Astrocyte (in vitro differentiated cells and primary cell): Measurements from ENCODE around the gene DDX1. TPM values are rescaled to one million over a fixed set of nuclear protein-coding genes. Genes with fewer than 3 reads are reported as not detected.

Source experiments
- DNase-seq: peaks from one replicate; pipeline ENCODE4 v3.0.0-alpha.2; 2010; ENCODE audit warnings: low read depth
- FAIRE-seq: peaks from 2 replicates; lab custom pipeline; 2011; peaks lifted over from hg19 to GRCh38; lab: Jason Lieb, UNC
- H2AFZ ChIP-seq: 2 replicates; pipeline ENCODE4 v1.6.0; 2012; ENCODE audit warnings: low read depth, low read length, inconsistent platforms
- H3K27ac ChIP-seq: 2 replicates; pipeline ENCODE4 v1.5.1; 2011; ENCODE audit warnings: low read depth, low read length, inconsistent platforms
- H3K27me3 ChIP-seq: 2 replicates; pipeline ENCODE4 v1.6.0; 2011; ENCODE audit warnings: low read length, inconsistent platforms; ENCODE audit not compliant: insufficient read depth
- H3K36me3 ChIP-seq: 2 replicates; pipeline ENCODE4 v1.5.1; 2011; ENCODE audit warnings: low read length, inconsistent platforms; ENCODE audit not compliant: insufficient read depth
- H3K4me1 ChIP-seq: 2 replicates; pipeline ENCODE4 v1.5.1; 2011; ENCODE audit warnings: low read length, inconsistent platforms; ENCODE audit not compliant: insufficient read depth
- H3K4me2 ChIP-seq: 2 replicates; pipeline ENCODE4 v1.6.0; 2012; ENCODE audit warnings: low read length, inconsistent platforms
- H3K4me3 ChIP-seq: 2 replicates; pipeline ENCODE4 v1.5.1; 2011; ENCODE audit warnings: low read depth, mild to moderate bottlenecking, low read length, inconsistent platforms; ENCODE audit not compliant: insufficient read depth
- H3K79me2 ChIP-seq: 2 replicates; pipeline ENCODE4 v1.6.0; 2012; ENCODE audit warnings: mild to moderate bottlenecking, low read length, inconsistent platforms; ENCODE audit not compliant: insufficient read depth
- H3K9ac ChIP-seq: 2 replicates; pipeline ENCODE4 v1.6.0; 2012; ENCODE audit warnings: mild to moderate bottlenecking, low read length, inconsistent platforms
- H3K9me3 ChIP-seq: 2 replicates; pipeline ENCODE4 v1.5.1; 2012; ENCODE audit warnings: low read depth, mild to moderate bottlenecking, low read length, inconsistent platforms; ENCODE audit not compliant: insufficient read depth
- H4K20me1 ChIP-seq: 2 replicates; pipeline ENCODE4 v1.6.0; 2012; ENCODE audit warnings: low read length, inconsistent platforms; ENCODE audit not compliant: insufficient read depth
- H3K27ac Mint-ChIP-seq: one replicate; pipeline ENCODE4 v1.8.0; 2021; ENCODE audit warnings: mild to moderate bottlenecking, mixed read lengths; ENCODE audit not compliant: unreplicated experiment
- H3K27me3 Mint-ChIP-seq: one replicate; pipeline ENCODE4 v1.8.0; 2021; ENCODE audit warnings: low read depth, mixed read lengths; ENCODE audit not compliant: unreplicated experiment
- H3K36me3 Mint-ChIP-seq: one replicate; pipeline ENCODE4 v1.8.0; 2021; ENCODE audit warnings: low read depth, mixed read lengths; ENCODE audit not compliant: unreplicated experiment
- H3K4me1 Mint-ChIP-seq: one replicate; pipeline ENCODE4 v1.8.0; 2021; ENCODE audit warnings: low read depth, mixed read lengths; ENCODE audit not compliant: unreplicated experiment
- H3K4me3 Mint-ChIP-seq: one replicate; pipeline ENCODE4 v1.8.0; 2021; ENCODE audit warnings: mild to moderate bottlenecking, moderate library complexity, mixed read lengths; ENCODE audit not compliant: unreplicated experiment
- H3K9me3 Mint-ChIP-seq: one replicate; pipeline ENCODE4 v1.8.0; 2021; ENCODE audit warnings: mild to moderate bottlenecking, mixed read lengths; ENCODE audit not compliant: unreplicated experiment
- EZH2 ChIP-seq: IDR thresholded peaks from 2 replicates; pipeline ENCODE4 v1.6.1; 2012; ENCODE audit warnings: mild to moderate bottlenecking, low read length, inconsistent platforms; ENCODE audit not compliant: insufficient read depth
- total RNA-seq: library from RNA; stranded (reverse); gene quantifications from 2 replicates; pipeline ENCODE4 v1.2.1, GENCODE V29; 2021
- TF ChIP-seq, protein P1 (sequence below): IDR thresholded peaks from 2 replicates; pipeline ENCODE4 v1.5.1; 2011; ENCODE audit warnings: low read depth, mild to moderate bottlenecking, inconsistent platforms, low read length, moderate library complexity; ENCODE audit not compliant: insufficient read depth

The DDX1 gene
- total RNA-seq, 1 donor from 2014 or later = 146 TPM

DNA sequence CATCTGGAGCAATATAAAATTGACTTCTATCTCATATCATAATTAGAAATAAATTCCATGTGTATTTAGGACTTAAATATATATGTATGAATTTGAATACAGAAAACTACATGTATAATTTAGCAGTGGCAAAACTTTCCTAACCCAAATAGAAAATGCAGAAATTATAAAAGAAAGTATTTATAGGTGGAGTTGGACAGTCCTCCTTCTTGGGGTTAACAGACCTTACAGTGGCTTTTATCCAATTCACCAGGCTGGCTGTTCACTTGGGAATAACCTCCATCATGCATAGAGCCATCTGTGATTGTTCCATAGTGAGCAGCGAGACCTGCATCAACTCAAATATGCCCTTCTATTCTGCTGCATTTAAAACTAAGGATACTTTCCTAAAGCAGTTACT is 8.3 kb downstream of the DDX1 start:
- DNase-seq = no peak
- Histone ChIP-seq H3K9ac (no peak overlapping the region), H3K79me2 (peaks cover 10% of the 10 kb centered on the region), H2AFZ (no peak overlapping the region), H3K4me1 (no peaks in the 10 kb centered on the region), H3K4me3 (no peak overlapping the region), H3K9me3 (no peaks in the 10 kb centered on the region), H3K36me3 (peaks cover 83% of the 10 kb centered on the region), H4K20me1 (peaks cover 18% of the 10 kb centered on the region), H3K4me2 (no peak overlapping the region), H3K27ac (no peak overlapping the region), H3K27me3 (no peaks in the 10 kb centered on the region)
- no peak for FAIRE-seq
- Mint-ChIP-seq H3K27ac (no peak overlapping the region), H3K36me3 (peaks cover 13% of the 10 kb centered on the region), H3K4me1 (no peaks in the 10 kb centered on the region), H3K27me3 (no peaks in the 10 kb centered on the region), H3K9me3 (no peaks in the 10 kb centered on the region), H3K4me3 (no peak overlapping the region)
- TF ChIP-seq EZH2 = no peak
- TF ChIP-seq, protein P1, sequence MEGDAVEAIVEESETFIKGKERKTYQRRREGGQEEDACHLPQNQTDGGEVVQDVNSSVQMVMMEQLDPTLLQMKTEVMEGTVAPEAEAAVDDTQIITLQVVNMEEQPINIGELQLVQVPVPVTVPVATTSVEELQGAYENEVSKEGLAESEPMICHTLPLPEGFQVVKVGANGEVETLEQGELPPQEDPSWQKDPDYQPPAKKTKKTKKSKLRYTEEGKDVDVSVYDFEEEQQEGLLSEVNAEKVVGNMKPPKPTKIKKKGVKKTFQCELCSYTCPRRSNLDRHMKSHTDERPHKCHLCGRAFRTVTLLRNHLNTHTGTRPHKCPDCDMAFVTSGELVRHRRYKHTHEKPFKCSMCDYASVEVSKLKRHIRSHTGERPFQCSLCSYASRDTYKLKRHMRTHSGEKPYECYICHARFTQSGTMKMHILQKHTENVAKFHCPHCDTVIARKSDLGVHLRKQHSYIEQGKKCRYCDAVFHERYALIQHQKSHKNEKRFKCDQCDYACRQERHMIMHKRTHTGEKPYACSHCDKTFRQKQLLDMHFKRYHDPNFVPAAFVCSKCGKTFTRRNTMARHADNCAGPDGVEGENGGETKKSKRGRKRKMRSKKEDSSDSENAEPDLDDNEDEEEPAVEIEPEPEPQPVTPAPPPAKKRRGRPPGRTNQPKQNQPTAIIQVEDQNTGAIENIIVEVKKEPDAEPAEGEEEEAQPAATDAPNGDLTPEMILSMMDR = no peak

DNA sequence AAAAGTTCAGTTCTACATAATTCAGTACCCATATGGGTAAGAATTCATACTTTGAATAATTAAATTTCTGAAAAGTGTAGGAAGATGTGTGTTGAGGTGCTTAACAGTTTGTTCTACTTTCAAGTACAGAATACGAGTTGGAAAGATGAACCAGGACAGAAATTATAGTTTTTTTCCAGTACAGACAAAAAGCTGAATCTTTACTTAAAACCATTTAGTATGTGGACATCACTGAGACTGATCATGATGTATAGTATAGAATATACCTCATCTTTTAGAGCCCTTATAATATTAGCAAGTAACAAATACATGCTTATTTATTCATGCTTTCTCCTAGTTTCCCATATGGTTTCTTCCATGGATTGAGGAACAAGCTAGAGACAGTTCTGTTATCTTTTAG is 10.0 kb downstream of the DDX1 start:
- no peak overlapping the region for H3K27ac Mint-ChIP-seq
- TF ChIP-seq EZH2 = no peak
- TF ChIP-seq, protein P1 = no peak
- H3K4me1 ChIP-seq = no peaks in the 10 kb centered on the region
- H3K27me3 Mint-ChIP-seq = no peaks in the 10 kb centered on the region
- no peak overlapping the region for H3K9ac ChIP-seq
- no peaks in the 10 kb centered on the region for H3K9me3 Mint-ChIP-seq
- FAIRE-seq (no peak), DNase-seq (no peak)
- H3K9me3 ChIP-seq = no peaks in the 10 kb centered on the region
- peaks cover 13% of the 10 kb centered on the region for H4K20me1 ChIP-seq
- H3K79me2 ChIP-seq = no peaks in the 10 kb centered on the region
- no peak overlapping the region for H3K4me3 ChIP-seq
- peaks cover 86% of the 10 kb centered on the region for H3K36me3 ChIP-seq
- H3K27me3 ChIP-seq = no peaks in the 10 kb centered on the region
- peaks cover 14% of the 10 kb centered on the region for H3K36me3 Mint-ChIP-seq
- no peaks in the 10 kb centered on the region for H3K4me1 Mint-ChIP-seq
- no peak overlapping the region for H3K27ac ChIP-seq
- no peak overlapping the region for H3K4me2 ChIP-seq
- no peak overlapping the region for H3K4me3 Mint-ChIP-seq
- H2AFZ ChIP-seq = no peak overlapping the region

DNA sequence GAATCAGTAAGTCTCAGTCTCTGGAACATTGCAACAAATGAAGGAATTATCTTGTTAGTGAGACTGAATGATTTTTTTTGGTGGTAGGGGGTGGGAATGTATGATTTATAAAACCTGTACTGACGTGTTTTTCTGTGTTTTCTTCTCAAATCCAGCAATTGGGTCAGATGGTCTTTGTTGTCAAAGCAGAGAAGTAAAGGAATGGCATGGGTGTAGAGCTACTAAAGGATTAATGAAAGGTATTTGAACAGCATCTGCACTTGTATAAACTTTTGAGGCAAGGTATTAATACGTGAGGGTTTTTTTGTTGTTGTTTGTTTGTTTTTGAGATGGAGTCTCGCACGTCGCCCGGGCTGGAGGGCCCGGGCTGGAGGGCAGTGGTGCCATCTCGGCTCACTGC is 10.7 kb downstream of the DDX1 start:
- Histone ChIP-seq H3K4me1 (no peaks in the 10 kb centered on the region), H4K20me1 (peaks cover 13% of the 10 kb centered on the region), H3K4me2 (no peak overlapping the region), H3K4me3 (no peak overlapping the region), H3K9me3 (no peaks in the 10 kb centered on the region), H3K27ac (no peak overlapping the region), H3K36me3 (peaks cover 87% of the 10 kb centered on the region), H3K79me2 (no peaks in the 10 kb centered on the region), H3K9ac (no peak overlapping the region), H2AFZ (no peak overlapping the region), H3K27me3 (no peaks in the 10 kb centered on the region)
- Mint-ChIP-seq H3K27me3 (no peaks in the 10 kb centered on the region), H3K4me3 (no peak overlapping the region), H3K36me3 (peaks cover 14% of the 10 kb centered on the region), H3K9me3 (no peaks in the 10 kb centered on the region), H3K27ac (no peak overlapping the region), H3K4me1 (no peaks in the 10 kb centered on the region)
- DNase-seq (no peak), FAIRE-seq (no peak)
- no peak for TF ChIP-seq EZH2
- TF ChIP-seq, protein P1 = no peak
